Activated T-helper 1 cell treated with Interleukin-2 at 50 U/mL for 16 hours (primary cell): ENCODE results near the gene CRYBA4.
"Not testable (repeated sequence)": the region's sequence is repeated elsewhere in the genome, so short reads cannot be mapped to it uniquely, and the experiment has no call there.

Experiments
- DNase-seq: peaks from one replicate; pipeline ENCODE4 v3.0.0-alpha.2; 2020; ENCODE audit warnings: low read depth

CRYBA4 gene

DNA sequence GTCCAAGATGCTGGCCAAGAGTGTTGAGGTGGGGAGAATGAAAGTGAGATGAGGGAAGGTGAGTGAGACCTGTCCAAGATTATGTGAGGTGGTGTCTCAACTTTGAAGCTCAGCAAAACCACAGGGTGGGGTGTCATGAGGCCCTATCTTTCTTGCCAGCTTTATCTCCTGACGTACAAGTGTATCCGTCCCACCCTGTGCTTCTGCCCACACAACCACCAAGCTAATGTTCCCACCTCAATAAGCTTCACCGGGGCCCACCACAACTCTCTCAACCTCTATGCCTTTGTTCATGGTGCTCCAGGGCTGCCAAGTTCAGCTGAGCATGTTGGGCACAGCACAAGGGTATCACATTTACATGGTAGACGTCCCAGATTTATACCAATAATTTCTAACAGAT, 24.7 kb upstream of the CRYBA4 start:
- DNase-seq = no peak

DNA sequence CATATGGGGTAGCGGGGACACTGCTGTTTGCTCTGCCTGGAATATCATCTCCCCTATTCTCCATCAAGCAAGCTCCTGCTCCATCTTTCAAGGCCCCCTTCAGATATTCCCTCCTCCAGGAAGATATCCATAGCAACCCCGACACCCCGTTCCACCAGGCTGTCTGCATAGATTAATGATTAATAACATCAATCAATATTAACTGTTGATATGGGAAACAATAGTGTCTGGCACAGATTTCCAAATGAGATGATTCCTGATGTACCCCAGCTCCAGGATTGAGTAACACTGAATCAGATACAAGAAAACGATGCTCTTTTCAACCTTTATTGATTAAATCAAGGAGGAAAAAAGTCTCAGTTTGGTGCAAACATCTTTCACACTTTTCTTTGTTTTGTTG, 24.3 kb upstream of the CRYBA4 start:
- DNase-seq = no peak

- DNase-seq = no peak
Measured at GRCh38 chr22:26599505-26599904, 22.3 kb upstream of the CRYBA4 start.

GRCh38 chr22:26601726-26602125, 20.0 kb upstream of the CRYBA4 start:
- no peak for DNase-seq

DNA sequence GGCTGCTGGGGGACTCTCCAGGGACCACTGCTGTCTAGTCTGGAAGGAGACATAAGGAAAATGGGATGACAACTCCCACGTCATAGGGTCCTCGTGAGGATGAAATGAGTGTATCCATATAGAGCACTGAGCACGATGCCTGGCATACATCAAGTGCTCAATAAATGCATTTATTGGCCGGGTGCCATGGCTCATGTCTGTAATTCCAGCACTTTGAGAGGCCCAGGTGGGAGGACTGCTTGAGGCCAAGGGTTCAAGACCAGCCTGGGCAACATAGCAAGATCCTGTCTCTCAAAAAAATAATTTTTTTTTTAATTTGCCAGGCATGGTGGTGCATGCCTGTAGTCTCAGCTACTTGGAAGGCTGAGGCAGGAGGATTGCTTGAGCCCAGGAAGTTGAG, 19.6 kb upstream of the CRYBA4 start:
- no peak for DNase-seq

DNA sequence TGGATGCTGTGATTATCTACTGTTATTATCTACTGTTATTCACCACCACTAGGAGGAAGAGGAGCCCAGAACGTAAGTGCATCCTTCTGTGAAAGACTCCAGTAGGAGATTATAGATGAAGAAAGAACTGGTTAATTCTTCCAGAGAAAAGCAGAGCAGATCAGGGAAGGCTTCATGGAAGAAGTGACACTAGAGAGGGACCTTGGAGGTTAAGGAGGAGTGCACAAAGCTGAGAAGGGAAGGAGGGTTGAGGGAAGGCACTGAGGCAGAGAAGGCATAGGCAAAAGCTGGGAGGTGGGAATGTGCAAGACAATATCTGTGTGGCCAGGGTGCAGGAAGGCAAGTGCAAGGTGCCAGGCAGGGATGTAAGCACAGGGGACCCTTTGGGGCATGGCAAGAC, 17.4 kb upstream of the CRYBA4 start:
- DNase-seq = no peak

DNA sequence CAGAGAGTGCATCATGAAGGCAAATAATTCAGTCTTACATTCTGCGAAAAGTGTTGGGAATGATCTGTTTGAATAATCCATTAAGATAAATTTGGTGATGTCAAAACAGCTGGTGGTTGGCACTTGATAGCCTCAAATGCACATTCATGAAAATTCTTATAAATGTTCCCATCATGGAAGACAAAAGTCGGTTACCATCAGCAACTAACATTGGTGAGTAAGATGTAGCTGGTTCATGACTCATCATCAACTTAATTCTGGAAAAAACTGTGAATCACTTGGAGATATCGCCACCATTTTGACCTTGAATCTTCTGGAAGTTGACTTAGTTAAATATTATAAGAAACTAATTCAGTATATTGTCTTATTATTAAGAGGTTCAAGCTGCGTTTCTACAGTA, 15.2 kb upstream of the CRYBA4 start:
- DNase-seq = no peak

- no peak for DNase-seq
Measured at GRCh38 chr22:26608129-26608528, 13.6 kb upstream of the CRYBA4 start.

DNA sequence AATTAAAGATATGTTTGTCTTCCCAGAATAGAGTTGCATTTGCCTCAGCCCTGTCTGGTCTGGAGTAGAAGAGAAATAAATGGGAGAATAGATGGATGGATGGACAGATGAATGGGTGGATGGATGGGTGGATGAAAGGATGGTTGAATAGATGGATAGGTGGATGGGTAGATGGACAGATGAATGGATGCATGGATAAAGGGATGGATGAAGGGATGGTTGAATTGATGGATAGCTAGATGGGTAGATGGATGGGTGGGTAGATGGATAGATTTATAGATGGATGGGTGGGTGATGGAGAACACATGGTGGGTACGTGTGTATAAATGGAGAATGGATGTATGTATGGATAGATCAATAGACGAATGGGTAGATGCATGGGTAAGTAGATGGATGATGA, 12.5 kb upstream of the CRYBA4 start:
- no peak for DNase-seq

DNA sequence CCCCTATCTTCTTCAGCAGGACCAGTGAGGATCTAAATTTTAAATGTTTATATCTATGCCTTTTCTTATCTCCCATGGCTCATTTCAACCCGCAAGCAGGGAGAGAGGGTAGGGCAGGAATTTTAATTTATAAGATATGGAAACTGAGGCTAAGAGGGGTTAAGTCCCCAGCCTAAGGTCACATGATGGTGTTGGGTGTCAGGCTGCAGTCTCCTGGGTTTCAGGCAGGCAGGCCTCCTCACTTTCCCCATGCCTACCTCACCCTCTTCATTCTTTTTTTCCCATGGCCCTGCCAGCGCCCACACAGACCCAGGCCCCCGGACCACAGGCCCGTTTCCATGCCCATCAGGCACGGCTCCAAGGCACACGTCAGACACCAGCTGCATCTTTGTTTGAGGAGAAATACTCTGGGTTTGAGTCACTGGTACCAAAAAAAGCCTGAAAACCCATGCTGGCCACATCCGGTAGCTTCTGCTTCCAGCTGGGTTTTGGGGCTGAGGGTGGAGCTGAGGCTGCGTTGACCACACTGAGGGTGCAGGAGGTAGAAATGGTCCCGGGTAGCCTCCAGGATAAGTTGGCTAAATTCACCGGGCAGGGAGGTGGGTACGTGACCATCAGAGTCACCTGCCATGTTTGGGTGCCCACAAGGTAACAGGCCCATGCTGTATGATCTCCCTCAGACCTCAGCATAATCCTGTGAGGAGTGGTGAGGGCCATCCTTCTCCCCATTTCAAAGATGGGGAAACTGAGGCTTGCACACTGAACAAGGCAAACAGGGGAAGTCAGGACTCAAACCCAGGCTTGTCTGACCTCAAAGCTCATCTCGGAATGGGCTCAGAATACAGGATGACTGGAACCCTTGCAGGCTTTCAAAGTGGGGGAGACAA, 11.4 kb upstream of the CRYBA4 start:
- no peak for DNase-seq

DNA sequence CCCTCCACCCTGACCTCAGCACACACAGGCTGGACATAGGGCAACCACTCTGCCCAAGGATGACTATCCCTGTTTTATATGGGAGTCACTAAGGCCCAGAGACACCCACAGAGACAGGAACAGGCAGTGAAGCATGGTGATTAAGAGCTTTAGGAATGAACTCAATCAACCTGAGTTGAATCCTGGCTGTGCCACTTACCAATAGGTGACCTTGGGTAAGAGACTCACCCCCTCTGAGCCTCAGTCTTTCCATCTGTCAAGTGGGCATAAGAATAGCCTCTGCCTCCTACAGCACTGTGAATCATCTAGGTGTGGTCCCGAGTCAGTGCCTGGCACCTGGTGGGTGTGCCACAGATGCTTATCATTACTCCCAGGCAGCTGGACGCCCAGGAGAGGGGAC, 10.8 kb upstream of the CRYBA4 start:
- no peak for DNase-seq

- no peak for DNase-seq
Measured at GRCh38 chr22:26612652-26613051, 9.1 kb upstream of the CRYBA4 start.

GRCh38 chr22:26613753-26614152, 8.0 kb upstream of the CRYBA4 start:
- not testable (repeated sequence) for DNase-seq

- no peak for DNase-seq
Measured at GRCh38 chr22:26614322-26614721, 7.4 kb upstream of the CRYBA4 start.

GRCh38 chr22:26615149-26615548, 6.6 kb upstream of the CRYBA4 start:
- DNase-seq = no peak

DNA sequence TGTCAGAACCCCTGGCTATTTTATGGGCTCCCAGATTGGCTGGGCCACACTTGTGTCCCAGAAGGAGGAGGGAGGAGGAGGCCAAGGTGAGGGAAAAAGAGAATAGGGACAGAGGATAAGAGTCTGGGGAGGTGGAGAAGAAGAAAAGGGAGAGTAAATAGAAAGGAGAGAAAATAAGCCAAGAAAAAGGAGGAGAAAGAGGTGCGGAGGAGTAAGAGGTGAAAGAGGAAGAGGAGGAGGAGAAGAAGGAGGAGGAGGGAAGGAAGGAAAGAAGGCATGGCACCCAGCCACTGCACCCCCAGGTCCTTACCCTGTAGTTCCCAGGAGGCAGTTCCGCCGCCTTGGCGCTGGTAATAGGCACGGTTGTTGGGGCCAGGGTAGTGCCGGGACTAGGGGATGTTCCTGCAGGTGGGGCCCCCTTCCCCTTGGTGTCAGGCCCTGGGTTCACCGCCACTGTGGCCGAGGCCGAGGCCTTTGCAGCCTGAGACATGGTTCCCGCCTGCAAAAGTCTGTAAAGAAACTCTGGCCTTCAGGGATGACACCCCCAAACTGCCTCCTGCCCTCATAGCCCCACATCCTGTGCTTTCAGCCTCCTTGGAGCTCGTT, 5.8 kb upstream of the CRYBA4 start:
- DNase-seq = no peak

DNA sequence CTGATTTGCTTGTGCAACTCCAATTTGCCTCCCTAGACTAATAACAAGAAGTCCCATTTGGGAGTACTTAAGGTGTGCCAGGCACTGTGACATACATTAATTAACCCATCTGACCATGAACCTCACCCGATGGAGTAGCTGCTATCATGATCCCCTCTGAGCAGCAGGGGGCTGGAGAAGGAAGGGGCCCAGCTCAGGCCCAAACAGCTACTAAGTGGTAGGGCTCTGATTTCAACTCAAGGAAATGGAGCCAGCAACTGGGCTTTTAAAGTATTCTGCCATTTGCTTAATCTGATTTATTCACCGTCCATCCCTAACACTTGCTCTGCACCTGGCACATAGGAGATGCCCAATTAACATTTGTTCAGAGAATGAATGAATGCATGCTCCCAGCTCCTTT, 5.1 kb upstream of the CRYBA4 start:
- no peak for DNase-seq

DNA sequence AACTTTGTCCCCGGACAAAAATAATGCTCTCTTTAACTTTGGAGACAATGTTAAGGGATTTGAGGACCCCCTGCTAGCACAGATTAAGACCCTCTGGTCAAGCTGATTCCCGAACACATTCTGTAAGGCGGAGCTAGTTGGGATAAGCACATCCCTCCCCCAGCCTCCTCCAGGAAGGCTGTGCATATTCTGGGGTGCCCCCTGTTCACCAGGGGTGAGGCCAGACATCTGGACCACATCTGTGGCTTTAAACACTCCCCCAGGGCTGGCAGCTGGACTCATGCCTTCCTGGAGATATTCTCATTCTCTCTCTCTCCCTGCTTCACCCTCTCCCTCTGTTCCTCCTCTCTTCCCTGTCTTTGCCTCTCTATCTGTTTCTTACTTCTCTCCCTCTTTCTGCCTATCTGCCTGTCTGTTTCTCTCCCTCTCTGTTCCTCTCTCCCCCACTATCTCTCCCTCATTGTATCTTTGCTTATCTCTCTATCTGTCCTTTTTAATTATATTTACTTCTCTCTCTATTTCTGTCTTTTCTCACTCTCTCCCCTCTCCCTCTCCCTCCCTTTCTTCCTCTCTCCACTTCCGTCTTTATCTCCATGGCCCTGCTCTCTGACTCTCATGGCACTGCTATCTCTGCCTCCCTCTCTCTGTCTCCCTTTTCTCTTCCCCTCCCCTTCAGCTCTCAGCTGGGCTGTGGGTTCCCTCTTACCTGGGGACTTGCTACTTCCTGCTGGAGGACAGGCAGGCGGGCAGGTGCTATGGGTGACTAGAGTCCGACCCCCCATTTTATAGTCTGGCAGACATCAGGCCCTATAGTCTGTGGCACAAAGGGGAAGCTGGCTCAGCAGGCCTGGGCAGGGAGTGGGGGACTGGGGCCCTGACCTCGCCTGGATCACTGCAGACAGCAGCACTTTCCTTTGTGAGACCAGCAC, 4.2 kb upstream of the CRYBA4 start, which contains the start of gene CRYBB1:
CRYBB1 (minus strand) TSS at position 757 of the 929 bp plus-strand sequence. CDS start 1,708 bp downstream, outside the sequence.
- DNase-seq = no peak

DNA sequence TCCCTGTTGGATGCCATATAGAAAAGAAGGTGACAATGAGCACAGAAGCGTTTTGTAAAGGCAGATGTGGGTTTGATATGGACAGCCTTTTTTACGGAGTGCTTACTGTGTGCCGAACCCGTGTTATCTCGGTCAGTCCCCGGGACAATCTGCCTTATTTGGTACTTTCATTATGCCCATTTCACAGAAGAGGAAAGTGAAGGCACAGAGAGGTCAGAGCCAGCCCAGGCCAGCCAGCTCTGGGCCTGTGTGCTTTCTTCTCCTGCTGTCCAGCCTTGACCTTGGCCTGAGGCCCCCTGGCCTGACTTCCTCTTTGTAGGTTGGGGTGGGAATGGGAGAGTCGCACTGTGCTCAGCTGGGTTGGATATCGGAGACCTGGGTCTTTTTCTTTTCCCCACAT, 3.3 kb upstream of the CRYBA4 start:
- no peak for DNase-seq

DNA sequence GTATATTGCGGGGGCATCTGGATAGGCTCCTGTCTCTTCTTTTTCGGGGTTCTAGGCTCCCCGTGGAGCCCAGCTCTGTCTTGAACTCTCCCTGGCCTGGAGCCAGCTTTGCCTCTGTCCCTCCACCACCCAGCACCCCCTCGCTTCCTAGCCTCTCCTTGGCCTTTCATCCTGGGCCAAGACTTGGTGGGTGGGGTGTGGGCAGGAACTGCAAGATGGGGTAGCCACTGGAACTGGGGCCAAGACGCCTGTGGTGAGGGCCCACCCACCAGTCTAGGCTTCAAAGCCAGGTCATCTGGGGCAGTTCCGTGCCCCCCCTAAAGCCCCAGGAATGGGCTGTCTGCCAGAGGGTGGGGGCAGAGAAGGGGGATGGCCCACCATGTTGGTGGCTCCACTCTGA, 2.3 kb upstream of the CRYBA4 start:
- no peak for DNase-seq

DNA sequence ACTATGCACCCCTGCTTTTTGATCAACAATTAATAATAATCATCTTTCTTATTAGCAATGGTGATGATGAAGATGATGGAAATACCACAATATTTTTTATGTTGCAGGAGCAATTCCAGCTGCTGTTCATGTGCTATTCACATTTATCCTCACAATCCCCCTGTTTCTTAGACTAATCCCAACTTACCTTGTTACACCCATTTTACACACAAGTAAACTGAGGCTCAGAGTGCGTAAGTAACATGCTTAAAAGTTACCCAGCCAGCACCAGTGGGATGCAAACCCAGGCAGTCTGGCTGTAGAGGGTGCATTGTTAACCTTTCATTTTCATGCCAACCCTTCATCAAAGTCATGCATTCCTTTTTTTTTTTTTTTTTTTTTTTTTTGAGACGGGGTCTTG, 1.6 kb upstream of the CRYBA4 start:
- DNase-seq = no peak

- DNase-seq = no peak
Measured at GRCh38 chr22:26623984-26624383, 2.2 kb downstream of the CRYBA4 start.

DNA sequence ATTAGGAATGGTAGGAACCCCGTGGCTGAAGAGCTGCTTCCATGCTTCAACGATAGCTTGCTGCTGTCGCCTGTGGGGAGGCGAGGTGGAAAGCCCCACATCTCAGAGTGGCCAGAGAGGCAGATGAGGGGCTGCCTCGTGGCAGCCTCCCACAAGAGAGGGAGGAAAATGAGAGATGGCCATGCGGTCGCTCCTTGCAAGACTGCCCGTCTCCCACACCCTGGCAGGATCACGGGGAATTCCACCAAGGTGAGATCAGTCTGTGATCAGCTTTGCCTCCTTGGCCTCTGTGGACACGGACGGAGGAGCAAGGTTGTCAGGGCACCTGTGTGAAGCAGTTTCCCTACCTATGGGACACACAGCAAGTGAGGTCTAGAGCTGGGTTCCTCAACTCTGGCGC, 3.0 kb downstream of the CRYBA4 start:
- DNase-seq = no peak
